RWPE1 (cell line): Measurements from ENCODE around the gene MYO16.

Experiments
- CTCF ChIA-PET: fragments of 350-600 bp; sonication (Branson Sonifier 250); formaldehyde crosslinking; extraction: SDS; loops from one replicate; lab custom pipeline; 2021; lab: Yijun Ruan, JAX
- POLR2A ChIA-PET: fragments of 400-600 bp; formaldehyde crosslinking; extraction: SDS; loops from one replicate; lab custom pipeline; 2020; ENCODE audit warnings: antibody characterized with exemption; ENCODE audit not compliant: low non-redundant PET; lab: Yijun Ruan, JAX
- DNase-seq: peaks from one replicate; pipeline ENCODE4 v3.0.0; 2012; ENCODE audit warnings: low spot score
- H3K27ac ChIP-seq: fragments of 450-650 bp; 2 replicates; pipeline ENCODE4 v1.5.1; 2017
- TF ChIP-seq, protein P1 (sequence below): fragments of 450-650 bp; conservative IDR thresholded peaks from 2 replicates; pipeline ENCODE4 v1.5.1; 2017; ENCODE audit warnings: low read depth, mild to moderate bottlenecking

Gene MYO16

DNA sequence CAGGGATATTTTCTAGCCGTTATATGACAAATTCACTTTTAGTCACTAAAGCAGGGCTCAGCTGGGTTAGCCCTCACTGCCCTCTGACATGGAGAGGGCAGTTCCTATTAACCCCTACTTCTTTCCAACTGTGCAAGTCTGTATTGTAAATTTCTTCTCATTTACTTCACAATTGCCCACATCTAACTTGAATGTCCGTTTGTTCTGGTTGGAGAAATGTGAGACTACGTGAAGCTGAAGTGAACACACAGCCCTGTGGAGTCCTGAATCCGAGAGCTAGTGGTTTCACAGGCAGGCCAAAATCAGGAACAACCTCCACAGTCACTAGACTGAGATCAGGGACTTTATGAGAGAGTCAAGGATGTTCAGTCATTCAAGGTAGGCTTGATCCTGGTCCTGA is 4.4 kb upstream of the MYO16 start:
- no peak for DNase-seq
- POLR2A ChIA-PET = no interaction called here
- TF ChIP-seq, protein P1, sequence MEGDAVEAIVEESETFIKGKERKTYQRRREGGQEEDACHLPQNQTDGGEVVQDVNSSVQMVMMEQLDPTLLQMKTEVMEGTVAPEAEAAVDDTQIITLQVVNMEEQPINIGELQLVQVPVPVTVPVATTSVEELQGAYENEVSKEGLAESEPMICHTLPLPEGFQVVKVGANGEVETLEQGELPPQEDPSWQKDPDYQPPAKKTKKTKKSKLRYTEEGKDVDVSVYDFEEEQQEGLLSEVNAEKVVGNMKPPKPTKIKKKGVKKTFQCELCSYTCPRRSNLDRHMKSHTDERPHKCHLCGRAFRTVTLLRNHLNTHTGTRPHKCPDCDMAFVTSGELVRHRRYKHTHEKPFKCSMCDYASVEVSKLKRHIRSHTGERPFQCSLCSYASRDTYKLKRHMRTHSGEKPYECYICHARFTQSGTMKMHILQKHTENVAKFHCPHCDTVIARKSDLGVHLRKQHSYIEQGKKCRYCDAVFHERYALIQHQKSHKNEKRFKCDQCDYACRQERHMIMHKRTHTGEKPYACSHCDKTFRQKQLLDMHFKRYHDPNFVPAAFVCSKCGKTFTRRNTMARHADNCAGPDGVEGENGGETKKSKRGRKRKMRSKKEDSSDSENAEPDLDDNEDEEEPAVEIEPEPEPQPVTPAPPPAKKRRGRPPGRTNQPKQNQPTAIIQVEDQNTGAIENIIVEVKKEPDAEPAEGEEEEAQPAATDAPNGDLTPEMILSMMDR = no peak
- CTCF ChIA-PET = interaction anchor here (0.9 kb wide), 1 partner anchor 284 kb away, joined by 3 read pairs; no protein-coding TSS in a partner anchor
- H3K27ac ChIP-seq = no peak overlapping the region

DNA sequence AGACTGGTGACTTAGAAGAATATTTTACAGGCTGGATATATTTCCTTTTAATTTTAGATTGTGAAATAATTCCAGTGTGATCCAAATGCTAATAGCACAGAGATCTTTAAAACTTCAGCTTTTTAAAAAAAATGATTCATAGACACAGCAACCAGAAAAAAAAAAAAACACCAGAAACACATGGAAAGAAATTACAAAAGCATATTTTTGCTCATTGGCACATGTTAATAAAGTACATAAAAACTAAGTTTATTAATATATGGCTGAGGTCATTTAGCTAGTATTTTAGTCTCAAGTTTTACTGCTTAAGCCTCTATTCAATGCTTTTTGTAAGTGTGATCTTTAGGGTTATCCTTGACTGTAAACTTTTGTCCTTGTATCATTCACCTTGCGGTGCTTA is 577 bp downstream of the MYO16 start:
- TF ChIP-seq, protein P1 = no peak
- POLR2A ChIA-PET = no interaction called here

DNA sequence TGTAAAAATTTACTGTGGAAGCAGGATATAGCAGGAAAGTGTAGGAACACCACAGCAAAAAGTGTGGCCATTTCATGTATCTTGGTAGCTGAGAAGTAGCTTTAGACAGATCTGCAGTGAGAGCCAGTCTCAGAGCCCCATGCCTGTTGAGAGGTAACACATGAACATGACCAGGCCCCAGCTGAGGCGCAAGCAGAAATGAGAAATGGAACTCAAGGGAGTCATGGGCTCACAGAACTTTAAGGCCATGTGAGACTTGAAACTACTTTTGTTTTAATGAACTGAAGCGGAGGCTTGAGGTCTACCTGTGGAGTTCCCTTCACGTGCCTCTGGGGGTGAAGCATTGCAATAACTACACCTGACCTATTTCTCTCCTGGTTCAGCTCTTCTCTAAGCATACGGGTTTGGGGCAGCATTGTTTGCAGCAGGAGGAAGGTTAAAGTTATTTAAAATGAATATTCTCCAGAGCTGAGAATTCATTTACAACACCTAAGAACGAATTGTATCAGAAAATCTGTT is 3.3 kb downstream of the MYO16 start:
- H3K27ac ChIP-seq = no peak overlapping the region
- POLR2A ChIA-PET = no interaction called here
- CTCF ChIA-PET = no interaction called here
- TF ChIP-seq, protein P1 = no peak
- DNase-seq = no peak

More for the DNA sequence above, 577 bp downstream of the MYO16 start:
- DNase-seq = no peak
- CTCF ChIA-PET = no interaction called here
- H3K27ac ChIP-seq = no peak overlapping the region

DNA sequence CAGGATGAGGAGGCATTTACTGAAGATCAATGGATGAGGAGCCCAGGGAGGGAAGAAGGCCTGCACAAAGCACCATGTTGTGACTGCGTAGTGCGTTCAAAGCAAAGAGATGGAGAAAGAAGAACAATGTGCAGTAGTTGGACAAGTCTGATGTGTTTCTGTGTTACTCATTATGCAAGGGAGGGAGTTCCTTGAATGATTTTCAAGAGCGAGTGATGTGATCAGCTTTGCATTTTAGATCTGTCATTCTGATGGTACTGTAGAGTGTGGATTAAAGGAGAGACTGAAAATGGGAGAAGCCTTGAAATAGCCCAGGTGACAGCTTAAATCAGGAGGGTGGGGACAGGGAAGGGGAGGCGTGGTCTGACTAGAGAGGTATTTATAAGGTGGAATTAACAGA is 9.5 kb downstream of the MYO16 start:
- ChIA-PET CTCF (no interaction called here), POLR2A (no interaction called here)
- H3K27ac ChIP-seq = no peak overlapping the region
- TF ChIP-seq, protein P1 = no peak
- DNase-seq = no peak

DNA sequence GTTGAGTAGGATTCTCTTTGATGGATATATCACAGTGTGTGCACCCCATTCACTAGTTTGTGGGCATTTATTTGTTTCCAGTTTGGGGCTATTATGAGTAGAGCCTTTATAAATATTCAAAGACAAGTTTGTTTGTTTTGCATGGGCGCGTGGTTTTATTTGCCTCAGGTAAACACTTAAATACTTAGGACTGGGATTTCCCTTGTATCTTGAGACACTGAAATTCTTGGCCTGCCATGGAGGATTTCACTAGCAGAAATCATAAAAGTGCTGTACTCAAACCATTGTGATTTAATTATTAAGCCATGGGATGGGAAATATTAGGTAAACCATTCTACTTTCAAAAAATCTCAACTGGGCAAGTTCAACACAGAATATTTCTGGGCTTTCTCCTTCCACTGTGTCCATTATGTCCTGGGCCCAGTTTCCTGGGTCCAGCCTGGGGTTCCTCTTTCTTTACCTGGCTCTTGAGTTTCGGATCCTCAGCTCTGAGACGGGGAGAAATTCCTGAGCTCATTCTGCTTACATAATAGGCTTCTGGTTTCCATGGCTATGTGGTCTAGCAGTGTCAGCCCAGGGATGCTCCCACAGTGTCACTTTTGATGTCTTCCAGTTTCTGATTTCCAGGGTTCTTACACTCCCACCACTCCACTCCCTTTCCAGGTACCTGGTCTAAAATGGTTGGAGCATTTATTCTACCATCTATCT is 14.4 kb downstream of the MYO16 start:
- DNase-seq = no peak
- ChIA-PET POLR2A (no interaction called here), CTCF (interaction anchor here (0.7 kb wide), 1 partner anchor 118 kb away, joined by 4 read pairs; no protein-coding TSS in a partner anchor)
- TF ChIP-seq, protein P1 = no peak
- H3K27ac ChIP-seq = no peak overlapping the region

DNA sequence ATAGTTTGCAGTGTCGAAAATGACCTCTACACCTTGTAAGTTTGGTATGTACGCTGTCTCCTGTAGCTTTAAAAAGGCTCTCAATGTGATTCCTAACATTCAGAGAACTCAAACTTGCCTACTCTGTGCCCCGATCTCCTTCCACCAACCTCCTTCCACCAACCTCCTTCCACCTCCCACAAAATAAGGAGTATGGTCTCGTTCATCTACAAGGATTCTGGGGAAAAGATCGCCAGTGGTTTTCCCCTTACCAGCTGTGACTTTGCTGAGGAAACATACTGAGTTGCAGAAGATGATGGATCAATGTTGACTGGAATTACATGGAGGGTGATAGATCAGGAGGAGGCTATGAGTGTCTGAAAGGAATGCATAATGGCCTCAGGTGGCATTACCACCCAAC is 16.0 kb downstream of the MYO16 start:
- H3K27ac ChIP-seq = no peak overlapping the region
- DNase-seq = no peak
- ChIA-PET POLR2A (no interaction called here), CTCF (no interaction called here)
- TF ChIP-seq, protein P1 = no peak
